ENCODE data around the gene SCUBE3. TPM values are rescaled to one million over a fixed set of nuclear protein-coding genes. Genes with fewer than 3 reads are reported as not detected.

SCUBE3 gene
- total and polyA plus RNA-seq, 10 donors, result 0.03 to 0.43 (median 0.11) TPM; not detected in 1

- H3K4me3 ChIP-seq, result no peak overlapping the region
- DNase-seq, result no peak
- H3K27ac ChIP-seq, result no peak overlapping the region
Measured at GRCh38 chr6:35275744-35276260, 62.0 kb downstream of the SCUBE3 start.

GRCh38 chr6:35278708-35279107, 65.0 kb downstream of the SCUBE3 start:
- 77 to 98% (median 90%) methylated on average over 3 of the region's 3 CpGs for WGBS, 5 donors
- H3K27me3 ChIP-seq (replicated peaks in 1 of 7), result no peaks in the 10 kb centered on the region
- no peak overlapping the region for H3K4me3 ChIP-seq
- TF ChIP-seq POLR2A (IDR thresholded peaks at IDR 0.05) (no peak), POLR2AphosphoS5 (IDR thresholded peaks at IDR 0.05) (no peak), CTCF (IDR thresholded peaks at IDR 0.05 in 8 of 11, conservative IDR thresholded peaks at IDR 0.05 in 3 of 11) (no peak)
- H3K4me1 ChIP-seq, result peaks cover 0 to 18% (median 1%) of the 10 kb centered on the region in 6 donors
- DNase-seq, result peak; percentile 56
- intact Hi-C loops (cut with DNase I; ENCODE audit: low total_unique reads), result no loop called here
- no peak overlapping the region for H3K27ac ChIP-seq
- H3K9me3 ChIP-seq, result no peaks in the 10 kb centered on the region
- peaks cover 0 to 36% (median 28%) of the 10 kb centered on the region in 6 donors for H3K36me3 ChIP-seq

More at GRCh38 chr6:35275744-35276260, 62.0 kb downstream of the SCUBE3 start:
- intact Hi-C loops (cut with DNase I; ENCODE audit: low total_unique reads), result no loop called here
- Histone ChIP-seq H3K36me3 (peaks cover 0 to 15% (median 0%) of the 10 kb centered on the region in 6 donors), H3K4me1 (peaks cover 0 to 18% (median 0%) of the 10 kb centered on the region in 6 donors), H3K27me3 (replicated peaks in 1 of 7) (no peaks in the 10 kb centered on the region), H3K9me3 (no peaks in the 10 kb centered on the region)
- WGBS, 5 donors, result 69 to 89% (median 80%) methylated on average over 4 of the region's 4 CpGs
- TF ChIP-seq POLR2A (IDR thresholded peaks at IDR 0.05) (no peak), POLR2AphosphoS5 (IDR thresholded peaks at IDR 0.05) (no peak), CTCF (IDR thresholded peaks at IDR 0.05 in 8 of 11, conservative IDR thresholded peaks at IDR 0.05 in 3 of 11) (no peak)

- TF ChIP-seq POLR2A (IDR thresholded peaks at IDR 0.05) (no peak), POLR2AphosphoS5 (IDR thresholded peaks at IDR 0.05) (no peak)
- intact Hi-C loops (cut with DNase I; ENCODE audit: low total_unique reads), result no loop called here
- 64 to 78% (median 69%) methylated on average over 4 of the region's 4 CpGs for WGBS, 5 donors
- H3K27me3 ChIP-seq (replicated peaks in 1 of 7), result no peaks in the 10 kb centered on the region
- no peak overlapping the region for H3K27ac ChIP-seq
- peak; percentile 30 for DNase-seq
- no peaks in the 10 kb centered on the region for H3K9me3 ChIP-seq
- H3K36me3 ChIP-seq, result peaks cover 0 to 58% (median 47%) of the 10 kb centered on the region in 6 donors
- no peak overlapping the region for H3K4me3 ChIP-seq
- peaks cover 0 to 5% (median 0%) of the 10 kb centered on the region in 6 donors for H3K4me1 ChIP-seq
Measured at GRCh38 chr6:35280903-35281302, 67.1 kb downstream of the SCUBE3 start.

GRCh38 chr6:35282472-35282871, 68.7 kb downstream of the SCUBE3 start:
- H3K27me3 ChIP-seq (replicated peaks in 1 of 7), result no peaks in the 10 kb centered on the region
- intact Hi-C loops (cut with DNase I; ENCODE audit: low total_unique reads), result no loop called here
- H3K27ac ChIP-seq, result no peak overlapping the region
- WGBS, 5 donors, result 75 to 93% (median 82%) methylated on average over 2 of the region's 2 CpGs
- H3K36me3 ChIP-seq, result peaks cover 0 to 74% (median 63%) of the 10 kb centered on the region in 6 donors
- peaks cover 0 to 3% (median 0%) of the 10 kb centered on the region in 6 donors for H3K4me1 ChIP-seq
- no peak for TF ChIP-seq POLR2A (IDR thresholded peaks at IDR 0.05)
- no peak for TF ChIP-seq POLR2AphosphoS5 (IDR thresholded peaks at IDR 0.05)
- TF ChIP-seq CTCF (IDR thresholded peaks at IDR 0.05 in 8 of 11, conservative IDR thresholded peaks at IDR 0.05 in 3 of 11), result no peak
- H3K4me3 ChIP-seq, result no peak overlapping the region
- DNase-seq, result no peak
- H3K9me3 ChIP-seq, result no peaks in the 10 kb centered on the region
